AG09319 (cell line): ENCODE results near the gene ATP9A.
A peak's percentile ranks its signal among the peaks of the same experiment; 100 is the strongest.
"Not testable (repeated sequence)": the region's sequence is repeated elsewhere in the genome, so short reads cannot be mapped to it uniquely, and the experiment has no call there.

Experiments used
- DNase-seq: peaks from one replicate; pipeline ENCODE4 v3.0.0-alpha.2; 2010; ENCODE audit warnings: low read depth; ENCODE audit errors: extremely low read depth
- CTCF ChIP-seq: IDR thresholded peaks from 2 replicates; pipeline ENCODE4 v1.5.1; 2011; ENCODE audit warnings: low read depth, mild to moderate bottlenecking, inconsistent platforms, low read length, moderate library complexity

ATP9A gene

GRCh38 chr20:51759769-51760510 is 8.2 kb downstream of the ATP9A start:
- no peak for DNase-seq

GRCh38 chr20:51758978-51759544 is 9.1 kb downstream of the ATP9A start:
- DNase-seq: no peak
- TF ChIP-seq CTCF: no peak

More at GRCh38 chr20:51759769-51760510, 8.2 kb downstream of the ATP9A start:
- no peak for TF ChIP-seq CTCF

GRCh38 chr20:51757226-51757625 is 11.0 kb downstream of the ATP9A start:
- TF ChIP-seq CTCF: no peak
- DNase-seq: no peak

GRCh38 chr20:51756653-51757052 is 11.5 kb downstream of the ATP9A start:
- TF ChIP-seq CTCF: no peak
- DNase-seq: no peak

GRCh38 chr20:51753220-51753619 is 15.0 kb downstream of the ATP9A start:
- DNase-seq: not testable (repeated sequence)

GRCh38 chr20:51752343-51752951 is 15.7 kb downstream of the ATP9A start:
- DNase-seq: peak; percentile 57
- TF ChIP-seq CTCF: no peak

- DNase-seq: no peak
- TF ChIP-seq CTCF: no peak
These were observed 17.3 kb downstream of the ATP9A start for GRCh38 chr20:51750770-51751388.
